ENCODE results near the gene TRAPPC10. TPM values are rescaled to one million over a fixed set of nuclear protein-coding genes. Genes with fewer than 3 reads are reported as not detected.

TRAPPC10 gene
- total and polyA plus RNA-seq, 9 of the 15 experiments (the other 6 are each of a cell fraction or from before 2014, with no cell fraction given) = 1.1 to 33.8 (median 24.3) TPM

- TF ChIP-seq TFAP4 (CRISPR knock-in tag; IDR thresholded peaks at IDR 0.05; ENCODE audit: borderline replicate concordance) (peak; percentile 53; the same call in 1 of the 2 replicates), ETV6 (IDR thresholded peaks at IDR 0.05; ENCODE audit: borderline replicate concordance in 1 of 2, low read depth in 2 of 2, low read length in 1 of 2) (no peak), ETV6 (CRISPR knock-in tag; IDR thresholded peaks at IDR 0.05; ENCODE audit: borderline replicate concordance) (no peak), ZBTB33 (CRISPR knock-in tag; IDR thresholded peaks at IDR 0.05) (peak; percentile 74; the same call in 1 of the 2 replicates)
These were observed 1.7 kb upstream of the TRAPPC10 start (continued) for GRCh38 chr21:44010429-44010828.

DNA sequence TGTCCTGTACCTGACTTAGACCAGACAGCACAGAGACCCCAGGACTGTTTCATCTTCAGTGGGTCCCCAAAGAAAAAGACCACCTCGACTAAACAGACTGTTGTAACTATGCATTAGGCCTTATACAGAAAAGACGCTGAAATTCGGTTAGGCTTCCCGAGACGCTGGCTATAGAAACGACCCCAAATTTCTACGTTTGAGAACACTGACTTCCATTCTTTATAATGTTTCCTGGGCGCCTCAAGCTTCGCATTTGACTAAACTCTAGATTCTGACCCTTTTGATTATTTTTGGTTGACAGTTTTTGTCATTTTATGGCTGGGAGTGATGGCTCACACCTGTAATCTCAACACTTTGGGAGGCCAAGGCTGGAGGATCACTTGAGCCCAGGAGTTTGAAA is 986 bp upstream of the TRAPPC10 start:
- Histone ChIP-seq H3K4me2 (ENCODE audit: insufficient read depth, low read length) (peak overlapping the region; percentile 91), H2AFZ (ENCODE audit: low read depth, low read length) (no peak overlapping the region), H3K9me1 (ENCODE audit: control insufficient read depth, insufficient read depth, low read length) (no peaks in the 10 kb centered on the region), H3K9me3 (replicated peaks; ENCODE audit: control insufficient read depth, insufficient read depth, low read depth, low read length) (no peaks in the 10 kb centered on the region), H3K4me3 (peak overlapping the region; percentile 77), H3K27ac (ENCODE audit: extremely low read depth, low read depth, low read length) (peak overlapping the region; percentile 93; the same call in 1 of the 3 replicates), H3K79me2 (ENCODE audit: control insufficient read depth, insufficient read depth, low read length) (peaks cover 56% of the 10 kb centered on the region), H3K9ac (ENCODE audit: insufficient read depth in 1 of 2, low read depth in 2 of 2, low read length in 2 of 2) (peak overlapping the region; percentile 91 to 94; a peak in 3 of 4 replicates), H3K4me1 (replicated peaks in 1 of 2; ENCODE audit: control insufficient read depth in 2 of 2, insufficient read depth in 2 of 2, low read length in 2 of 2) (peaks cover 33 to 35% of the 10 kb centered on the region in 2 experiments), H3K27me3 (ENCODE audit: control insufficient read depth in 2 of 2, insufficient read depth in 2 of 2, low read length in 2 of 2) (no peaks in the 10 kb centered on the region), H3K36me3 (ENCODE audit: control insufficient read depth, insufficient read depth, low read length) (no peaks in the 10 kb centered on the region; the same call in 2 of the 3 replicates), H4K20me1 (replicated peaks; ENCODE audit: control insufficient read depth, insufficient read depth, low read length) (peaks cover 14% of the 10 kb centered on the region; the same call in 1 of the 2 replicates)
- DNase-seq (ENCODE audit: extremely low read depth in 1 of 4, low spot score in 3 of 4) (no peak), FAIRE-seq (no peak), ATAC-seq (no peak)
- intact Hi-C loops (cut with micrococcal nuclease) = no loop called here
- CTCF ChIA-PET (ENCODE audit: low intra/inter-chr PET ratio) = no interaction called here
- in situ Hi-C loops (cut with MboI) = no loop called here
- TSS peak; percentile 88 for BruUV-seq (replicated peaks)
- POLR2A ChIA-PET = interaction anchor here (0.8 to 1.3 kb wide), 2 partner anchors 8 to 16 kb away, joined by 4 to 10 read pairs; no protein-coding TSS in a partner anchor
- WGBS (ENCODE audit: insufficient coverage, low coverage, missing lambda C conversion rate) = 41% methylated on average over 9 of the region's 9 CpGs
- TF ChIP-seq ZEB2 (IDR thresholded peaks at IDR 0.05) = 0 out of 2 replicates have a peak, but pooled peaks have one; percentile 6
- TF ChIP-seq ZNF143 (CRISPR knock-in tag; IDR thresholded peaks at IDR 0.05) = no peak
- TF ChIP-seq IRF2 (CRISPR knock-in tag; IDR thresholded peaks at IDR 0.05) = no peak
- no peak for TF ChIP-seq HMG20B (CRISPR knock-in tag; IDR thresholded peaks at IDR 0.05)
- TF ChIP-seq MYNN (IDR thresholded peaks at IDR 0.05) = no peak
- no peak for TF ChIP-seq MYNN (CRISPR knock-in tag; IDR thresholded peaks at IDR 0.05)
- TF ChIP-seq SMC3 (conservative IDR thresholded peaks at IDR 0.05; ENCODE audit: insufficient read depth, low read depth, low read length) = no peak
- TF ChIP-seq GTF2B (IDR thresholded peaks at IDR 0.05; ENCODE audit: extremely low read depth, insufficient read length) = no peak
- no peak for TF ChIP-seq MAFF (IDR thresholded peaks at IDR 0.05; ENCODE audit: low read length)
- no peak for TF ChIP-seq DMBX1 (CRISPR knock-in tag; IDR thresholded peaks at IDR 0.05; ENCODE audit: borderline replicate concordance)
- TF ChIP-seq PHF20 (IDR thresholded peaks at IDR 0.05; ENCODE audit: partially characterized antibody) = no peak
- no peak for TF ChIP-seq HMG20A (CRISPR knock-in tag; conservative IDR thresholded peaks at IDR 0.05)
- TF ChIP-seq THAP7 (CRISPR knock-in tag; IDR thresholded peaks at IDR 0.05) = no peak
- no peak for TF ChIP-seq POLR3A (IDR thresholded peaks at IDR 0.05; ENCODE audit: borderline replicate concordance, extremely low read depth, insufficient read depth, insufficient read length)
- no peak for TF ChIP-seq CEBPB (tag; IDR thresholded peaks at IDR 0.05)

Data from K562 (cell line).